ENCODE results near the gene RPAIN.
A peak's percentile ranks its signal among the peaks of the same experiment; 100 is the strongest.

RPAIN gene

DNA sequence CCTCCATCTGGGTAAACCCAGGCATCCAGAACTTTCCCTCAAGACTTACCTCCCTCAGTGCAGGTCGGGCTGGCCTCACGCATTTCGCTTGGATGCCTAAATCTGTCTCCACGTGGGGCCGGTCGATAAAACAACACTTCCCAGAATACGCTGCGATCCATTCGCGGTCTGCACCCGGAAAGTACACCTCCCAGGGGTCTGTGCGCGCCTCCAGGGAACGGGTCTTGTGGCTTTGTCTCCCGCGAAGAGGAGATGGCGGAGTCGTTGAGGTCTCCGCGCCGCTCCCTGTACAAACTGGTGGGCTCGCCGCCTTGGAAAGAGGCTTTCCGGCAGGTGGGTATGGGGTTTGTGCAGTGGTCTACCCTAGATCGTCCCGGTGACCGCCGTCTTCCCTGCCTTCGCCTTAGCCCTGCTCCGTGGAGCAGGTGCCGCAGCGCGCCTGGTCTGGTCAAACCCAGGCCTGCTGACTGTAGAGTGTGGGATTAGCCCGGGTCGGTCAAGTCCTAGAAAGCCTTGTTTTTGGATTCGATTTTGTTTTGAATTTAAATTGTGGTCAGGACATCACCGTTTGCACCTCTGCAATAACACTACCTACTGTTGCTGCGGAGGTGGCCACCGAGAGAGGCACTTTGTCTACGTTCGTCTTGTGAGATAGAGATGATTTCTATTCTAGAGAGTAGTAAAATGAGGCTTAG lies at the start of gene RPAIN:
TSS of gene RPAIN (plus strand) at position 224 of the 695 bp plus-strand sequence. CDS start at position 253, 29 bp downstream.
- H3K27me3 ChIP-seq (ENCODE audit: insufficient read depth, low read depth, severe bottlenecking) = no peaks in the 10 kb centered on the region
- peaks cover 70% of the 10 kb centered on the region for H3K36me3 ChIP-seq

DNA sequence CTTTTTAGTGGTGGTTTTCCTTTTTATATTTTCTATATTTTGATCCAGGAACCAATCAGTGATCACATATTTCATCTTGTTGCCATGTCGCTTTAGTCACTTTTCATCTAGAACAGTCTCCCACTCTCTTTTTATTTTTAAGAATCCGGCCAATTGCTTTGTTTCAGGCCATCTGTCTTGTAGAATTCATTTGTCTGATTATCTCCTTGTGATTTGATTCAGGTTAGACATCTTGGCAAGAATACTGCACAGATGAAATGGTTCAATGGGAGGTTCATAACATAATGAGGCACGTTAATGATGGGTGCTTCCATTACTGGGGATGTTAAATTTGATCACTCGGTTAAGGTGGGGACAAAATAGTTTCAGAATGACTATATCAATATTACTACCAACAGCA lies 49.6 kb upstream of the RPAIN start:
- H3K27me3 ChIP-seq (ENCODE audit: insufficient read depth, low read depth, severe bottlenecking) = no peaks in the 10 kb centered on the region
- no peak overlapping the region for H3K27ac ChIP-seq
- peaks cover 73% of the 10 kb centered on the region for H3K36me3 ChIP-seq
- H3K9me3 ChIP-seq (ENCODE audit: severe bottlenecking) = no peaks in the 10 kb centered on the region
- H3K4me3 ChIP-seq (ENCODE audit: low read depth, low read length) = no peak overlapping the region
- TF ChIP-seq, protein P1, sequence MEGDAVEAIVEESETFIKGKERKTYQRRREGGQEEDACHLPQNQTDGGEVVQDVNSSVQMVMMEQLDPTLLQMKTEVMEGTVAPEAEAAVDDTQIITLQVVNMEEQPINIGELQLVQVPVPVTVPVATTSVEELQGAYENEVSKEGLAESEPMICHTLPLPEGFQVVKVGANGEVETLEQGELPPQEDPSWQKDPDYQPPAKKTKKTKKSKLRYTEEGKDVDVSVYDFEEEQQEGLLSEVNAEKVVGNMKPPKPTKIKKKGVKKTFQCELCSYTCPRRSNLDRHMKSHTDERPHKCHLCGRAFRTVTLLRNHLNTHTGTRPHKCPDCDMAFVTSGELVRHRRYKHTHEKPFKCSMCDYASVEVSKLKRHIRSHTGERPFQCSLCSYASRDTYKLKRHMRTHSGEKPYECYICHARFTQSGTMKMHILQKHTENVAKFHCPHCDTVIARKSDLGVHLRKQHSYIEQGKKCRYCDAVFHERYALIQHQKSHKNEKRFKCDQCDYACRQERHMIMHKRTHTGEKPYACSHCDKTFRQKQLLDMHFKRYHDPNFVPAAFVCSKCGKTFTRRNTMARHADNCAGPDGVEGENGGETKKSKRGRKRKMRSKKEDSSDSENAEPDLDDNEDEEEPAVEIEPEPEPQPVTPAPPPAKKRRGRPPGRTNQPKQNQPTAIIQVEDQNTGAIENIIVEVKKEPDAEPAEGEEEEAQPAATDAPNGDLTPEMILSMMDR (IDR thresholded peaks at IDR 0.05; ENCODE audit: low read depth, low read length) = no peak
- DNase-seq = no peak

More for the DNA sequence above, at the start of gene RPAIN:
- H3K4me3 ChIP-seq (ENCODE audit: low read depth, low read length) = peak within 1 kb of the TSS; percentile 71
- peak within 1 kb of the TSS; percentile 90 for H3K27ac ChIP-seq
- DNase-seq = peak; percentile 92
- TF ChIP-seq, protein P1 (IDR thresholded peaks at IDR 0.05; ENCODE audit: low read depth, low read length) = no peak
- H3K9me3 ChIP-seq (ENCODE audit: severe bottlenecking) = no peaks in the 10 kb centered on the region

GRCh38 chr17:5373112-5373511 lies 46.9 kb upstream of the RPAIN start:
- H3K9me3 ChIP-seq (ENCODE audit: severe bottlenecking) = no peaks in the 10 kb centered on the region
- DNase-seq = no peak
- TF ChIP-seq, protein P1 (IDR thresholded peaks at IDR 0.05; ENCODE audit: low read depth, low read length) = no peak
- H3K4me3 ChIP-seq (ENCODE audit: low read depth, low read length) = no peak overlapping the region
- peaks cover 85% of the 10 kb centered on the region for H3K36me3 ChIP-seq
- H3K27ac ChIP-seq = no peak overlapping the region
- H3K27me3 ChIP-seq (ENCODE audit: insufficient read depth, low read depth, severe bottlenecking) = no peaks in the 10 kb centered on the region

DNA sequence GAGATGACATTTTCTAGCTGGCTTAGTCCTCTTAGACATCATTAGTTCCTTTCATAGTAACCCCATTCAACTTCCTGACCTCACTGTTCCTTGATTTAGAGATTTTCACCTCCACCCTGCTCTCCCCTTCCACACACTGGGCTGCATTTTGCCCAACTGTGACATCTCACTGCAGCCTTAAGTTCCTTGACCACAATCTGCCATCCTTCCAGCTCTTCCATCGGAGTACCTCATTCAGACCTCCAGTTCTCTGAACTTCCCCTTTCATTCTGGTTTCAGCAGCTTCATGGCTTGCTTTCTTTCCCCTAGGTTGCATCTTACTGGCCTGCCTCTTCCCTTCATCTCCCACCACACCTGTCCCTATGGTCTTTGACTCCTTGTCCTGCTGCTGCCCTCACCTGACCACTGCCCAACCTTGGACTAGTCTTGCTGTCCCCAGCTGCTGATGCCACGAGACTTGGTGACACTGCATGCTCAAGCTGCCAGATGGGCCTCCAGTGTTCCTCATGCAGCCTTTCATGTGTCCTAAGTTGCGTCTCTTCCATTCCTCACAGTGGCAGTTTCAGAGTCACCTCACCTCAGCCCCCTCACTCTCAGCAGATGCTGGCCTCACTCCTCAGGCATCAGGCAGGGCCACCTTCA lies 41.3 kb upstream of the RPAIN start:
- H3K9me3 ChIP-seq (ENCODE audit: severe bottlenecking) = no peaks in the 10 kb centered on the region
- TF ChIP-seq, protein P1 (IDR thresholded peaks at IDR 0.05; ENCODE audit: low read depth, low read length) = no peak
- no peak overlapping the region for H3K27ac ChIP-seq
- H3K27me3 ChIP-seq (ENCODE audit: insufficient read depth, low read depth, severe bottlenecking) = no peaks in the 10 kb centered on the region
- DNase-seq = no peak
- peaks cover 95% of the 10 kb centered on the region for H3K36me3 ChIP-seq
- no peak overlapping the region for H3K4me3 ChIP-seq (ENCODE audit: low read depth, low read length)

- TF ChIP-seq, protein P1 (IDR thresholded peaks at IDR 0.05; ENCODE audit: low read depth, low read length) = no peak
- Histone ChIP-seq H3K9me3 (ENCODE audit: severe bottlenecking) (no peaks in the 10 kb centered on the region), H3K4me3 (ENCODE audit: low read depth, low read length) (no peak overlapping the region), H3K27me3 (ENCODE audit: insufficient read depth, low read depth, severe bottlenecking) (no peaks in the 10 kb centered on the region), H3K27ac (no peak overlapping the region), H3K36me3 (peaks cover 95% of the 10 kb centered on the region)
- no peak for DNase-seq
These were observed 40.5 kb upstream of the RPAIN start for GRCh38 chr17:5379351-5380107.

Measured in WERI-Rb-1 (cell line).